GM19035 (cell line): Measurements from ENCODE around the gene SPEN.

ENCODE experiments used
- ATAC-seq: cut with Tn5 transposase; IDR thresholded peaks from one replicate; pipeline ENCODE4 v1.9.1; 2021; ENCODE audit not compliant: unreplicated experiment

The SPEN gene

GRCh38 chr1:15933684-15934083 lies 86.2 kb downstream of the SPEN start:
- ATAC-seq = no peak

- ATAC-seq = no peak
Observed at GRCh38 chr1:15934211-15935055, 86.9 kb downstream of the SPEN start.

GRCh38 chr1:15935056-15935950 lies 87.8 kb downstream of the SPEN start:
- no peak for ATAC-seq

GRCh38 chr1:15936025-15936424 lies 88.5 kb downstream of the SPEN start:
- no peak for ATAC-seq

GRCh38 chr1:15937146-15937545 lies 89.6 kb downstream of the SPEN start:
- no peak for ATAC-seq

- no peak for ATAC-seq
Observed at GRCh38 chr1:15937706-15938168, 90.2 kb downstream of the SPEN start.

GRCh38 chr1:15938628-15939161 lies 91.2 kb downstream of the SPEN start:
- ATAC-seq = no peak

GRCh38 chr1:15939181-15940109 lies 91.9 kb downstream of the SPEN start:
- ATAC-seq = no peak

- no peak for ATAC-seq
Observed at GRCh38 chr1:15940110-15941043, 92.9 kb downstream of the SPEN start.

GRCh38 chr1:15941044-15941840 lies 93.7 kb downstream of the SPEN start:
- no peak for ATAC-seq

GRCh38 chr1:15941899-15942660 lies 94.6 kb downstream of the SPEN start:
- no peak for ATAC-seq

GRCh38 chr1:15942661-15943327 lies 95.3 kb downstream of the SPEN start:
- no peak for ATAC-seq

GRCh38 chr1:15943328-15943991 lies 96.0 kb downstream of the SPEN start:
- ATAC-seq = no peak

GRCh38 chr1:15943992-15944307 lies 96.4 kb downstream of the SPEN start:
- no peak for ATAC-seq

- ATAC-seq = no peak
Observed at GRCh38 chr1:15944308-15945010, 97.0 kb downstream of the SPEN start.
